ENCODE measurements around the gene GNA15.
"Not testable (repeated sequence)": the region's sequence is repeated elsewhere in the genome, so short reads cannot be mapped to it uniquely, and the experiment has no call there.

GNA15 gene

DNA sequence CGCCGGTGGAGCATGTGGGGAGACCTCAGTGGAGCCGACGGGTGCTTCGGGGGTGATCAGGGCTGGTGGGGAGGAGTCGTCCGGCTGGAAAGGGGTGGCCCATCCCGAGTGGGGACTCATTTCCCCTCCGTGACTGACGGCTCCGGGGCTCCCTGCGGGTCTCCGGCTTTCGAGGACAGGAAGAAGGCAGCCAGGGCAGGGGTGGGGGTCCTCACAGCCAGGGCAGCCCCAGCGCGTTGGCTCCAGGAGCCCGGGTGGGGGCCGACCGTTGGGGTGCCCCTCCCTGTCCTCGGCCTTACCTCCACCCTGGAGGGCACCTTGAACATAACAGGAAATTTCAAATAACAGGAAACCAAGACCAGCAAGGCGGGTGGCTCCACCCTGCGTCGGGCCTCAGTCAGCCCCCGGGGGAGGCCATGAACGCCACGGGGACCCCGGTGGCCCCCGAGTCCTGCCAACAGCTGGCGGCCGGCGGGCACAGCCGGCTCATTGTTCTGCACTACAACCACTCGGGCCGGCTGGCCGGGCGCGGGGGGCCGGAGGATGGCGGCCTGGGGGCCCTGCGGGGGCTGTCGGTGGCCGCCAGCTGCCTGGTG, 42.6 kb downstream of the GNA15 start, which contains the start of gene S1PR4:
Gene S1PR4, plus strand, starts transcription at position 393 of the 596 bp plus-strand sequence. Its CDS starts 24 bp downstream, at position 417.
- DNase-seq, result peak; percentile 60

DNA sequence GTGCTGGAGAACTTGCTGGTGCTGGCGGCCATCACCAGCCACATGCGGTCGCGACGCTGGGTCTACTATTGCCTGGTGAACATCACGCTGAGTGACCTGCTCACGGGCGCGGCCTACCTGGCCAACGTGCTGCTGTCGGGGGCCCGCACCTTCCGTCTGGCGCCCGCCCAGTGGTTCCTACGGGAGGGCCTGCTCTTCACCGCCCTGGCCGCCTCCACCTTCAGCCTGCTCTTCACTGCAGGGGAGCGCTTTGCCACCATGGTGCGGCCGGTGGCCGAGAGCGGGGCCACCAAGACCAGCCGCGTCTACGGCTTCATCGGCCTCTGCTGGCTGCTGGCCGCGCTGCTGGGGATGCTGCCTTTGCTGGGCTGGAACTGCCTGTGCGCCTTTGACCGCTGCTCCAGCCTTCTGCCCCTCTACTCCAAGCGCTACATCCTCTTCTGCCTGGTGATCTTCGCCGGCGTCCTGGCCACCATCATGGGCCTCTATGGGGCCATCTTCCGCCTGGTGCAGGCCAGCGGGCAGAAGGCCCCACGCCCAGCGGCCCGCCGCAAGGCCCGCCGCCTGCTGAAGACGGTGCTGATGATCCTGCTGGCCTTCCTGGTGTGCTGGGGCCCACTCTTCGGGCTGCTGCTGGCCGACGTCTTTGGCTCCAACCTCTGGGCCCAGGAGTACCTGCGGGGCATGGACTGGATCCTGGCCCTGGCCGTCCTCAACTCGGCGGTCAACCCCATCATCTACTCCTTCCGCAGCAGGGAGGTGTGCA, 43.3 kb downstream of the GNA15 start:
- DNase-seq, result peak; percentile 30

DNA sequence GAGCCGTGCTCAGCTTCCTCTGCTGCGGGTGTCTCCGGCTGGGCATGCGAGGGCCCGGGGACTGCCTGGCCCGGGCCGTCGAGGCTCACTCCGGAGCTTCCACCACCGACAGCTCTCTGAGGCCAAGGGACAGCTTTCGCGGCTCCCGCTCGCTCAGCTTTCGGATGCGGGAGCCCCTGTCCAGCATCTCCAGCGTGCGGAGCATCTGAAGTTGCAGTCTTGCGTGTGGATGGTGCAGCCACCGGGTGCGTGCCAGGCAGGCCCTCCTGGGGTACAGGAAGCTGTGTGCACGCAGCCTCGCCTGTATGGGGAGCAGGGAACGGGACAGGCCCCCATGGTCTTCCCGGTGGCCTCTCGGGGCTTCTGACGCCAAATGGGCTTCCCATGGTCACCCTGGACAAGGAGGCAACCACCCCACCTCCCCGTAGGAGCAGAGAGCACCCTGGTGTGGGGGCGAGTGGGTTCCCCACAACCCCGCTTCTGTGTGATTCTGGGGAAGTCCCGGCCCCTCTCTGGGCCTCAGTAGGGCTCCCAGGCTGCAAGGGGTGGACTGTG, 44.0 kb downstream of the GNA15 start:
- DNase-seq, result peak; percentile 27

DNA sequence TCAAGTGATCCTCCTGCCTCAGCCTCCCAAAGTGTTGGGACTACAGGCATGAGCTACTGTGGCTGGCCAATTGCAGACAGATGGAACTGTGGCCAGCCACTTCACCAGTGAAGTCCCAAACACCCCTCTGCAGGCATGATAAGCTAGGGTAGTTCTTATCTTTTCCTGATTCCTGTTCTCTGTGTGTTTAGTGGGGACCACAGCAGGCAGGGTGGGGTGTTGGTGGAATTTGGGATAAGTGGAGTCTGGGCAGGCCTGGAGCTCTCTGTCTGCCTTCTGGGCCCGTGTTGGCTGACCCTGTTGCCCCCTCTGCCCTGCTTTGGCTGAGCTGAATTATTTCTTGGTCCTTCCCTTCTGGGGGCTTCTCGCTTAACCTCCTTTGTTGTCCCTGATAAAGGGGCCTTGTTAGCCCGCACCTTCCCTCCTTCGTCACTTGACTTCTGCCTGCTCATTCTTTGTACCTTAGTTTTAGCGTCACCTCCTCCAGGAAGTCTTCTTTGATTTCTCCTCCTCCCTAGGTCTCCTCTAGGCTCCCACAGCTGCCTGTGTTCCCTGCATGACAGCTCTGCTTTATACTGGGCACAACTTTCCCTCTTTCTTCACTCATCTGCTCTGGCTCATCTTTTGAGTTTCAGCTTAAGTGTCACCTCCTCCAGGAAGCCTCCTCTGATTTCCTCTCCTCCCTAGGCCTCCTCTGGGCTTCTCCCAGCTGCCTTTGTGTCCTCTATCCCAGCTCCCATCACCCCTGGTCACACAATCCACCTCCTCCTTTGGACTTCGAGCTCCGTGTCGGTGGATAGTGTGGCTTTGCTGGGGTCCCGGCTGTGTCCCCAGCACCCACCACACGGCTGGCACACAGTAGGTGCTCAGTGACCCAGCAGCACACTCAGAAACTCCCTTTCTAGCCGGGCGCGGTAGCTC, 48.1 kb downstream of the GNA15 start:
- no peak for DNase-seq

DNA sequence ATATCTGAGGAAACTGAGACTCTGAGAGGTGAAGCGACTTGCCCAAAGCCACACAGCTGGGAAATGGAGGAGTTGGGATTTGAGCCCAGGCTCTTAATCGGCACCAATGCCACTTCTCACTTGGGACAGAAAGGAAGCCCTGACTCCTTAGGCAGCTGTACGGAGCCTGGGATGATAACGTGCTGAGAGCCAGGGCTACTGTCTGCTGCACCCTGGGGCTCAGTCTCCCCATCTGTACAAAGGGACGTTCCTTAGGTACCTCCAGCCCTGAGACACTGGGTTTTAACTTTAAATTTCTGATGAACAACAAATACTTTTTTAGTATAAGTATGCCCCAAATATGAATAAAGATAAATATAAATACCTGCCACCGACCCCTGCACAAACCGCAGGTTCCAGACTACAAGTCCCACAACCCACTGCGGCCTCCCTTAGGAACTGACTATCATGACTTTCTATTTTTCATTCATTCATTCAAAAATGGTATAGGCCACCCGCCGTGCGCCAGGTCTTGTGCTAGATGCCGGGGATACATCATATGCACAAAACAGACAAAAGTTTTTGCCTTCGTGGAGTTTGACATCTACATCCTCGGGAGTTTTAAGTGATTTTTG, 49.1 kb downstream of the GNA15 start:
- DNase-seq, result peak; percentile 62

DNA sequence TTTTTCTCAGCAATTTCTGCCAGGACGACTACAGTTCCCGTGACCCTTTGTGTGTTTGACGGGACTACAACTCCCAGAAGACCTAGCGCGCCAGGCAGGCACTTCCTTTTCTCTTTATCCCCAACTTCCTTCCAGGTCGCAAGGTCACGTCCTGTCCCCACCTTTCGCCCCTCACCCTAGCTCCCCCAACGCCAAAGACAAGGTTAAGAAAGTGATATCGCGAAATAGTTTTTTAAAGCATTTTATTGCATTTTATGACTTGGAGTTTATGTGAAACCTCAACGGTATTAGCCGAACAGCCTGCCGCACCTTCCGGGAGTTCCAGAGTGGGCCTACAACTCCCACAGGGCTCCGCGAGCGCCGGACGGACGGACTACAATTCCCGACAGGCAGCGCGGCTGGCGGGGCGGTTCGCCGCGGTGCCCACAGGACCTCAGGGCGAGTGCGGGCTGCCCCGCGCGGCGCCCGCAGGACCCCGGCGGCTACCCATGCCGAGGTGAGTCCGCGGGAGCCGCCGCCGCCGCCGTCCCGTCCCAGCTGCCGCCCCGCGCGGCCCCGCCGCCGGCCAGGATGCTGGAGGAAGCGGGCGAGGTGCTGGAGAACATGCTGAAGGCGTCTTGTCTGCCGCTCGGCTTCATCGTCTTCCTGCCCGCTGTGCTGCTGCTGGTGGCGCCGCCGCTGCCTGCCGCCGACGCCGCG, 49.8 kb downstream of the GNA15 start, which contains the start of gene NCLN:
Gene NCLN, plus strand, starts transcription at position 470 of the 699 bp plus-strand sequence. Its CDS starts 101 bp downstream, at position 571.
- peak; percentile 91 for DNase-seq

DNA sequence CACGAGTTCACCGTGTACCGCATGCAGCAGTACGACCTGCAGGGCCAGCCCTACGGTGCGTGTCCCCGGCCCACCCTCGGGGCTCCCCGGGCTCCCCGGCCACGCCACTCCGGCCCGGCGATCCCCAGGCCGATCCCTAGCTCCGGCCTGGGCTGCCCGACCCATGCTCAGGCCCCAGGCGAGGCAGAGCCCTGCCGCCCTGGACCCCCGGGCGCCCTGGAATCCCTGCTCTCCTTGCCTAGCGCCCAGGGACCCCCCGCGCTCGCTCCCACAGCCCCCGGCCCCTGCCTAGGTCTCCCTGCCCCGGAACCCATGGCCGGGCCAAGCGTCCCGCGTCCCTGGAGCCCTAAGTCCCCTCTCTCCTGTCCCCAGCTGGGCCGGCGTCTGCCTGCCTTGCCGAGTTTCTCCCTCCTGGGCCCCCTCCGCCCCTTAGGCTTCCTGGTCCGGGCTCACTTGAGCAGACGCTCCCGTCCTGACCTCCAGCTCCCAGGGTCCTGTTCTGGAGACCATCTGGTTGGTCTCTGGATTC, 50.4 kb downstream of the GNA15 start:
- DNase-seq, result no peak

DNA sequence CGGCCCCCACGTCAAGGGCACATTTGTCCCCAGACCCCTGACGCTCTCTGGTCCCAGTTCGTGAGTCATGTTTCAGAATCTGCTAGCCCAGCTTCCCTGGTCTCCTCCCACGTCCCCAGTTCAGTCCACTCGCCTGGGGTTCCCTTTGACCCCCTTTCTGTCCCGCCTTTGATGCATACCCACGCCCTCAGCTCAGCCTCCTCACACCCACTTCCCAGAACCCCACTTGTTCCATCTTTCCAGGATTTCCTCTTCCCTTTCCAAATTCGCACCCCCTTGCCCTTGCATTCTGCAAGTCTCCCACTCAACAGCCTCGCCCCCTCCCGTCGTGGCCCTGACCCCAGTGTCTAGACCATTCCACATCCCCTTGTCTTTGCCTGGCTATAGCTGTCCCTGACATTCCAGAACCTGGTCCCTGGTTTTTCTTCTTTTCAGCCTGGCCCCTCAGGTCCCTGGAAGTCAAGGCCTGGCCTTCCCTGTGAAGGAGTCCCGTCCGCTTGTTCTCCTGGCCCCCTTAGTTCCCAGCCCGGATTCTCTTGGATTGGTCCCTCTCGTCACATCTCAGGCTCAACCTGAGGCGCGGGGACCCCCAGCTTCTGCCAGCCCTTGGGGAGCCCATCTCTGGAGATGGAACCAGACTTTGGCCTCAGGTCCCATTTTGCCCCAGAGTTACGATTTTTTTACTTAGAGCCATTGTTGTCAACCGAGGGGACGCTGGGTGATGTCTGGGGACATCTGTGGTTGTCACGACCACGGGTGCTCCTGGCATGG, 51.2 kb downstream of the GNA15 start:
- no peak for DNase-seq

DNA sequence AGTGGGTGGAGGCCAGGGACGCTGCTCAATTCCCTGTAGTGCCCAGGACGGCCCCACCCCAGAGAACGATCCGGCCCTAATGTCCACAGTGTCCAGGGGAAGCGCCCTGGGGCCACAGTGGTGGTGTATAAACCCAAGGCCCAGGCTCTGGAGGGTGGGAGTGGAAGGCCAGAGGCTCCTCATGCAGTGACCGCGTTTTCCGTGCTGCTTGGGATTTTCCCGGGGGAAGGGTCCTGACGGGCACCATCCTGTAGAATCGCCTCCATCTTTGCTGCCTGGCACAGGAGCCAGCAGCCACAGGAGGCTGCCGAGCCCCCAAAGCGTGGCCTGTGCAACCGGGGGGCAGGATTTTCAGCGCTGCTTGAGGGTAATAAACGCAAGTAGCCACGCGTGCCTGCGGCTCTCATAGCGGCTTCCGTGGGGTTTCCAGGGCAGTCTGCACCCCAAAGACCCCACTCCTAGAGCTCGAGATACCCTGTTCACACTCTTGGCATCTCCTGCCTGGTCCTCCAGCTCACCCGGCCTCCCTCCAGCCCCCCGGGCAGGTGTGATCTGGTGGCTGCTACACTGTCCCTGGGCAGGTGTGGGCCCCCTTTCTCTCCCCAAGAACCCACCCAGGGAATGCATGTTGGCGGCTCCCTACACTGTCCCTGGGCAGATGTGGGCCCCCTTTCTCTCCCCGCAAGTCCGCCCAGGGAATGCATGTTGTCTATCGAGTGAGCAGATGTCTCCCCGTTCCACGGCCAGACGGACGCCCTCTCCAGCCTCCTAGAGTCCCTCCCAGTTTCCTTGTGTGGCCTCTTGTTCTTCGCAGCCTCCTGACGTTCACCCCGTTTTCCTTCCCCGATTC, 52.1 kb downstream of the GNA15 start:
- DNase-seq, result no peak

DNA sequence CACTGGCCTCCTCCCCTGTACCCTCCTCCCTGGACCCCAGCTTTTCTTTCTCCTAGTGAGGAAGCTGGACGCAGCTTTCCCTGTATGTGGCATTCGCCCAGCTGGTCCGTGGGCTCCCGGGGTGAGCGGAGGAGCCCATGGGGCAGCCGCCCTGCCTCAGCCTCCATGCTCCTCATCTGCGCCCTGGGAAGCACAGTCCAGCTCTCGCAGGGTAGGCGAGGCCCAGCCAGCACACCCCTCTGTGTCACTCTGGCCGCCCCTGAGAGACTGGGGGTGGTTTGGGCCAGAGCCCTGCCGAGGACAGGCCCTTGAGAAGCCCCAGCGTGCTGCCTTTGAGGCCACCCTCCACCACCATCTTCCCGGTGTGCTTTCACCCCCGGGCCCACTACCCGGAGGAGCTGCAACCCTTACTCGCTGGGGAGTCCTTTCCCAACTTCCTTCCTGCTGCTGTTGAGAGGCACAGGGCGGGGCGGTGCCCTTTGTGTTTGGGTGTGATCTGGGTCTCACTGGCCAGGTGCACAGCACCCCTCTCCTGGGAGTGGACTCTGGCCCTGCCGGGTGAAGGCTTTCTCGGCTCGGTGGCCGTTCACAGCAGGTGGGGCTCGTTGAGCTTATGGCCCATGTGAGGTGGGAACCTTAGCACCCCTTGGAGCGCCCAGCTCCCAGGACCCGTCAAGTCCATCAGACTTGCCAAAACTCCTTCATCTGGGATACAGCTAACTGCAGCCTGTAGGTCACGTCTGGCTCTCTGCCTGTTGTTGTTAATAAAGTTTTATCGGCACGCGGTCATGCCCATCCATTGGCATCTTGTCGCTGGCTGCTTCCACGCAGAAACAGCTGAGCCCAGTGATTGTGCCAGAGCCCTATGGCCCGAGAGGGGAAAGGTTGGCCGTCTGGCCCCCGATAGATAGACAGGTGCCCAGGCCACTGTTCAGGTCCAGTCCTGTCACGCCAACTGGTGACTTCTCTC, 53.1 kb downstream of the GNA15 start:
- DNase-seq, result no peak

DNA sequence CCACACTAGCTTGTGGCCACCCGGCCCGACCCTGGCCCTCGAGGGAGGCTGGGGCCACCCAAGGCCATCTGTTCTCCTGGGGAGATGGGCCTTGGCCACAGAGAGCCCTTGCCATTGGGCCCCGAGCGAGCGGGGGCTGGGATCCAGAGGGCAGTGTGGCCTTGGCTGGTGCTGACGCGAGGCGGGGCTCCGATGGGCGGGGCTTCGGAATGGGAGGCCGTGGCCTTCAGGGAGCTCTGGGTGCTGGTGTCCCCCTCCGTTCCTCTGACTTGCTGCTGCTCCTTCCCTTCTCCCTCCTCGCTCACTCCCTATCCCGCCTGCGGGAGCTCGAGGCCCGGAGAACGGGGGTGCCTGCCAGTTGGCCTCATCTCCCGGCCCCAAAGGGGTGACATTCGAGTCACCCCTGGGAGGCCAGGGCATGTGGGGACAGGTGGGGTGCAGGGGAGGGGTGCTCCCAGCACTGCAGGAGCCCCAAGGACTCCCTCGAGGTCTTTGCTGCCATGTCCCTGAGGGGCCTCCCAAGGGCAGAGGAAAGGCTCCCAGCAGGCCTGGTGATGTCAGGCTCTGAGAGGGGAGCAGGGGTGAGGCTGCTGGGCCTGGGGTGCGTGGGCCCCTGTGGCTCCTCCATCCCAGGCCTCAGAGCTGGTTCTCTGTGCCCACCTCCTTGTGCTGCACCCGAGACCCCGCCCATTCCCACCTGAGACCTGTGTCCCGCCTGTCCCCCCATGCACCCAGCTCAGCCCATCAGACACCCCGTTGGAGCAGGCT, 54.1 kb downstream of the GNA15 start:
- no peak for DNase-seq

DNA sequence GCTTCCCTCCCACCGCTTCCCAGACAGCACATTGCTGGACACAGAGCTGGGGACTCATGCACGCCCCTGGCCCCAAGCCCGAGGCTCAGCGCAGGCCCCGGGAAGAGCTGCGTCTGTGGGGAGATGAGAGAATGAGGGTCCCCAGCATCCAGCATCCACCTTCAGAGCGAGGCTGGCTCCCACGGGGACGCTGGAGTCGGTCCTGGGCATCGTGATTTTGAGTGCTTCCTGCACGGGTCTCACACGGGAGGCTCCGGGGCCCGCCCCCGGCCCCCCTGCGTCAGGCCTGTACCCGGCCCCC, 54.6 kb downstream of the GNA15 start:
- DNase-seq, result no peak

DNA sequence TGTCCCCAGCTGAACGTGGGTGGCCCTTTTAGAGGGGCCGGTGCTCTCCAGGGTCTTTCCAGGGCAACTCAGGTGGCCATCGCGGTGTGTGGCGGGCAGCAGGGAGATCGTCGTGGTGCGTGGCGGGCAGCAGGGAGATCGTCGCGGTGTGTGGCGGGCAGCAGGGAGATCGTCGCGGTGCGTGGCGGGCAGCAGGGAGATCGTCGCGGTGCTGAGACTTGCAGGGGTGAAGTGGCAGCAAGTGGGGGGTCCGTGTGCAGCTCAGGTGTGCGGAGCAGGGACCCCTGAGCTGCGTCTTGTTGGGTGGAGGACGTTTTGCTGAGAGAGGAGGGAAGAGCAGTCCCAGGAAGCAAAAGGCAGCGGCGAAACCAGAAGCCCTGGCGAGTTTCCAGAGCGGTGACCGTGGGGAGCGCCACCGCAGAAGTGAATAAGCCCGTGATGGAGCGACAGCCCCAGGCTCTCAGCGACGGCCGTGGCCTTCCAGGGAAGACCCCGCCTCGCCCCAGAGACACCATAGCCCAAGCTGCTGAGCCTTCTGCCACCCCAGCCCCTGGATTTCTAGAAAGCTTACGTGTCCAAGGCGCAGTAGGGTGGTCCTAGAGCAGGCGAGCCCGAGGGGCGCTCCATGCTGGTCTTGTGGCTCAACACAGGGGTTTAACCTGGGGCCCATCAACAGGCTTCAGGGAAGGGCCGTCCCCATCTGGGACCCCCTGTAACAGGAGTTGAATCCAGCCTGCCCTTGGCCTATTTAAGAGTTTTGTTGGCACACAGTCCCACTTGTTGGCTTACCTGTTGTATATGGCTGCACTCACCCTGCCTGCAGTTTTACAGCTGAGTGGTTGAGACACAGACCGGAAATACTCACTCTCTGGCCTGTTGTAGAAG, 55.3 kb downstream of the GNA15 start:
- DNase-seq, result no peak

DNA sequence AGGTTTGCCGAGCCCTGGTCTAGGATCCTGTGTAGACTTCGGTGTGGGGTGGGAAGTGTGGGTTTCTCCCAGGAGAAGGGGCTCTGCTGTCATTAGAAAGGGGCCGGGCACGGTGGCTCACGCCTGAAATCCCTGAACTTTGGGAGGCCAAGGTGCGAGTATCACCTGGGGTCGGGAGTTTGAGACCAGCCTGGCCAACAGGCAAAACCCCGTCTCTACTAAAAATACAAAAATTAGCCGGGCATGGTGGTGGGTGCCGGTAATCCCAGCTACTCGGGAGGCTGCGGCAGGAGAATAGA, 55.9 kb downstream of the GNA15 start:
- DNase-seq, result not testable (repeated sequence)

DNA sequence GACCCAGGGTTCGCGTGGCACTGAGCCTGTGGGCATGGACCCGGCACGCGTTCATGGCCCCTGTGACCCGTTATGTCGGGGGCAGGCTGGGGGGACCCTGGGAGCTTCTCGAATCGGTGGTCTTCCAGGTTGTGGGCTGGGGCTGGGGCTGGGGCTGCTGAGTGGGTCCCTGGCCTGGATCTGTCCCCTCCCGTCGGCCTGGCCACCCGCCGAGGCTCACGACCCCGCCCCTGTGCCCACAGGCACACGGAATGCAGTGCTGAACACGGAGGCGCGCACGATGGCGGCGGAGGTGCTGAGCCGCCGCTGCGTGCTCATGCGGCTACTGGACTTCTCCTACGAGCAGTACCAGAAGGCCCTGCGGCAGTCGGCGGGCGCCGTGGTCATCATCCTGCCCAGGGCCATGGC, 56.4 kb downstream of the GNA15 start:
- no peak for DNase-seq

DNA sequence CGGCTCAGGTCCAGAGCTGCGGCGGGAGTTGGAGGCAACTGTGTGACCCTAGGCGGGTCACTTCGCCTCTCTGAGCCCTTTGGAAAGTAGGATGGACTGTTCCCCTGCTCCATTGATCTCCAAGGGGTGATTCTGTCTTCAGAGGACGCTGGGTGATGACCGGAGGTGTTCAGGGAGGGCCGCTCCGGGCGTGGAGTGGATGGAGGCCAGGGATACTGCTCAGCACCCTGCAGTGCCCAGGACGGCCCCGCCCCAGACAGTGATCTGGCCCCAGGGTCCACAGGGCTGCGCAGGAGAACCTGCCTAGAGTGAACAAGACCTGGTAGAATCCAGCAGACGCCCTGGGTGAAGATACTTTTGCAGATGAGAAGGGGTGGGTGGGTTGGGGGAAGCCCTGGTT, 56.9 kb downstream of the GNA15 start:
- DNase-seq, result no peak

All from NK-92 treated with Interleukin-12 subunit alpha and Interleukin-12 subunit beta, amount 100 ng/mL, for 24 hours (cell line).